HEK293T (cell line): ENCODE data around the gene ACTN4.

Source experiments
- CTCF ChIA-PET: fragments of 350-600 bp; formaldehyde crosslinking; extraction: SDS; loops from one replicate; lab custom pipeline; 2021; ENCODE audit warnings: antibody characterized with exemption, inconsistent platforms; lab: Yijun Ruan, JAX
- POLR2A ChIA-PET: fragments of 350-600 bp; formaldehyde crosslinking; extraction: SDS; loops from one replicate; lab custom pipeline; 2020; ENCODE audit warnings: antibody characterized with exemption, inconsistent platforms; lab: Yijun Ruan, JAX
- DNase-seq: peaks from one replicate; pipeline ENCODE4 v3.0.0; 2012; ENCODE audit warnings: mixed read lengths; ENCODE audit errors: extremely low spot score
- ARNT ChIP-seq: fragments of 450-650 bp; IDR thresholded peaks from 2 replicates; pipeline ENCODE4 v1.6.1; 2017; ENCODE audit warnings: mild to moderate bottlenecking
- BHLHE40 ChIP-seq: fragments of 450-650 bp; IDR thresholded peaks from 2 replicates; pipeline ENCODE4 v1.6.1; 2016; ENCODE audit warnings: mild to moderate bottlenecking, moderate library complexity, borderline replicate concordance
- CTBP1 ChIP-seq: fragments of 450-650 bp; IDR thresholded peaks from 2 replicates; pipeline ENCODE4 v1.6.1; 2016; ENCODE audit warnings: borderline replicate concordance
- ELF4 ChIP-seq: fragments of 450-650 bp; IDR thresholded peaks from 2 replicates; pipeline ENCODE4 v1.6.1; 2017; ENCODE audit warnings: antibody characterized with exemption
- FOXA1 ChIP-seq: fragments of 450-650 bp; IDR thresholded peaks from 2 replicates; pipeline ENCODE4 v1.6.1; 2016; ENCODE audit warnings: mild to moderate bottlenecking
- FOXK2 ChIP-seq: fragments of 450-650 bp; IDR thresholded peaks from 2 replicates; pipeline ENCODE4 v1.6.1; 2016; ENCODE audit warnings: mild to moderate bottlenecking
- FOXM1 ChIP-seq: fragments of 450-650 bp; IDR thresholded peaks from 2 replicates; pipeline ENCODE4 v1.6.1; 2017; ENCODE audit warnings: mild to moderate bottlenecking, borderline replicate concordance
- HDGF ChIP-seq: fragments of 450-650 bp; IDR thresholded peaks from 2 replicates; pipeline ENCODE4 v1.6.1; 2017; ENCODE audit warnings: antibody characterized with exemption, borderline replicate concordance
- L3MBTL2 ChIP-seq: fragments of 450-650 bp; conservative IDR thresholded peaks from 2 replicates; pipeline ENCODE4 v1.6.1; 2016; ENCODE audit warnings: mild to moderate bottlenecking
- LEF1 ChIP-seq: fragments of 450-650 bp; IDR thresholded peaks from 2 replicates; pipeline ENCODE4 v1.6.1; 2017; ENCODE audit warnings: mild to moderate bottlenecking, borderline replicate concordance
- NFRKB ChIP-seq: fragments of 450-650 bp; IDR thresholded peaks from 2 replicates; pipeline ENCODE4 v1.6.1; 2016; ENCODE audit warnings: mild to moderate bottlenecking, moderate library complexity
- PKNOX1 ChIP-seq: fragments of 450-650 bp; IDR thresholded peaks from 2 replicates; pipeline ENCODE4 v1.6.1; 2016
- SP1 ChIP-seq: fragments of 450-650 bp; IDR thresholded peaks from 2 replicates; pipeline ENCODE4 v1.6.1; 2017
- SUZ12 ChIP-seq: fragments of 450-650 bp; IDR thresholded peaks from 2 replicates; pipeline ENCODE4 v1.6.1; 2016; ENCODE audit warnings: mild to moderate bottlenecking
- TARDBP ChIP-seq: fragments of 450-650 bp; IDR thresholded peaks from 2 replicates; pipeline ENCODE4 v1.6.1; 2016
- ZNF384 ChIP-seq: fragments of 450-650 bp; IDR thresholded peaks from 2 replicates; pipeline ENCODE4 v1.6.1; 2016

ACTN4 gene

GRCh38 chr19:38650911-38651584 is 3.6 kb downstream of the ACTN4 start:
- POLR2A ChIA-PET = no interaction called here
- DNase-seq = no peak
- TF ChIP-seq PKNOX1 (no peak), ELF4 (no peak), BHLHE40 (no peak), SP1 (no peak), FOXM1 (no peak), SUZ12 (no peak), FOXK2 (no peak), ZNF384 (no peak), HDGF (no peak), CTBP1 (no peak), L3MBTL2 (no peak), FOXA1 (no peak), ARNT (no peak), TARDBP (no peak), LEF1 (no peak), NFRKB (no peak)
- CTCF ChIA-PET = no interaction called here

DNA sequence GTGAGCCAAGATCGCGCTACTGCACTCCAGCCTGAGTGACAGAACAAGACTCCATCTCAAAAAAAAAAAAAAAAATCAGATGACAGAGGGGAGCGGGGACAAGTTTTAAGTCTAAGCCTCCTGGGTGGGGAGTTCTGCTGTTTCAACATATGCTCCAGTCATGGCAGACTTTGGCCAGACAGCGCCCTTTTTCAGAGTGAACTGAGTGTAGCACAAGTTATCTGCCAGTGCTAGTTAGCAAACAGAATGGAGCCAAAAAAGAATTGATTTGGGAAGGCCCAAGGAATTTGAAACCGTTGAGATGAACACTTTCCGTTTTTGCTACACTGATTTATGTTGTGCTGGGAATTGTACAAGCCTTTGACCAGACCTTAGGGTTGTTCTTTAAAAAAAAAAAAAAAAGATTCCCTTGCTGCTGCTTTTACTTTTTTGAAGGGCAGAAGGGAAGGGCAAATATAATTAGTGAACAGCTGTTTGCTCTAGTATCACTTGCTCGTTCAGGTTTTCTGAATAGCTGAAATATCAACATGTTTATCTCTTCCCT is 5.7 kb downstream of the ACTN4 start:
- CTCF ChIA-PET = interaction anchor here (0.6 kb wide), 1 partner anchor 54 kb away, joined by 4 read pairs; no protein-coding TSS in a partner anchor
- TF ChIP-seq CTBP1 (no peak), LEF1 (no peak), FOXK2 (no peak), TARDBP (no peak), PKNOX1 (no peak), HDGF (no peak), ELF4 (no peak), SP1 (no peak), FOXM1 (no peak), SUZ12 (no peak)
- DNase-seq = no peak

DNA sequence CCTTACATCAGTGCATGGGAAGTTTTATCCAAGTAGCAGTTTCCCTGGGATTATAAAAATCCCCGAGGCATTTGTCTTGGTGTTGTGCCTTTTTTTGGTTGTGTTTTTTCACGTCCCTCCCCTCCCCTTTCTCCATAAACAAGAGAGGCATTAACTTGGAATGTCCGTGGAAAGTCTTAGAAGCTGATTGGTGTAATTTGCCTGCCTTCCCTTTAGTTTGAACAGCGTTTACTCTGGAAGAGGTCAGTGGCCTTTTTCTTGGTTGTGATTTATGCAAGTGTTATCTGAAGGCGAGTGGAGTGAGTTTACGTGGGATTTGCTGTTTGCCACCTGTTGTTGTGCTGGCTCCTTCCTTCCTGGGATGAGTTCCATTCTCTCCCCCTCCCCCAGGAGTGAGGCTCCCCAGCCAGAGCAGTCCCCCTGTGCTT is 7.2 kb downstream of the ACTN4 start:
- ChIA-PET POLR2A (no interaction called here), CTCF (no interaction called here)
- DNase-seq = no peak
- no peak for TF ChIP-seq FOXA1
- no peak for TF ChIP-seq TARDBP
- no peak for TF ChIP-seq SP1
- no peak for TF ChIP-seq ELF4
- TF ChIP-seq FOXK2 = no peak
- no peak for TF ChIP-seq CTBP1

More for the DNA sequence above, 5.7 kb downstream of the ACTN4 start:
- POLR2A ChIA-PET = interaction anchor here (0.6 to 1.5 kb wide), 2 partner anchors 34 to 85 kb away, joined by 3 to 4 read pairs; partner anchors contain the start of gene EIF3K

- TF ChIP-seq FOXA1 = no peak
- no peak for TF ChIP-seq PKNOX1
- no peak for TF ChIP-seq LEF1
- no peak for TF ChIP-seq NFRKB
- TF ChIP-seq SUZ12 = no peak
- no peak for TF ChIP-seq TARDBP
- no peak for TF ChIP-seq SP1
- TF ChIP-seq ARNT = no peak
- TF ChIP-seq FOXK2 = no peak
- TF ChIP-seq ZNF384 = no peak
- no peak for TF ChIP-seq FOXM1
- no peak for TF ChIP-seq ELF4
- no peak for TF ChIP-seq L3MBTL2
- no peak for TF ChIP-seq CTBP1
- no peak for TF ChIP-seq HDGF
- no peak for TF ChIP-seq BHLHE40
- ChIA-PET CTCF (no interaction called here), POLR2A (no interaction called here)
- DNase-seq = no peak
These were observed 7.8 kb downstream of the ACTN4 start for GRCh38 chr19:38655148-38655824.

GRCh38 chr19:38656171-38656981 is 8.9 kb downstream of the ACTN4 start:
- DNase-seq = no peak
- CTCF ChIA-PET = no interaction called here
- POLR2A ChIA-PET = no interaction called here

More at GRCh38 chr19:38656171-38656981, 8.9 kb downstream of the ACTN4 start:
- TF ChIP-seq FOXM1 (no peak), LEF1 (no peak), ZNF384 (no peak), CTBP1 (no peak), L3MBTL2 (no peak), SP1 (no peak), SUZ12 (no peak), ARNT (no peak), FOXA1 (no peak), PKNOX1 (no peak), TARDBP (no peak), FOXK2 (no peak), HDGF (no peak), BHLHE40 (no peak), ELF4 (no peak), NFRKB (no peak)
